HG03135 (cell line): Measurements from ENCODE around the gene C22orf15.

Source experiments
- ATAC-seq: cut with Tn5 transposase; IDR thresholded peaks from one replicate; pipeline ENCODE4 v1.9.1; 2021; ENCODE audit warnings: mild to moderate bottlenecking, moderate library complexity; ENCODE audit not compliant: unreplicated experiment

C22orf15 gene

GRCh38 chr22:23750714-23751440 is 11.9 kb upstream of the C22orf15 start, which contains the start of gene ZNF70:
TSS of gene ZNF70 (minus strand) at chr22:23751112. CDS start at chr22:23745140, 5,972 bp downstream.
- peak; percentile 72 for ATAC-seq

GRCh38 chr22:23751441-23751996 is 11.3 kb upstream of the C22orf15 start:
- no peak for ATAC-seq

GRCh38 chr22:23752090-23752691 is 10.6 kb upstream of the C22orf15 start:
- ATAC-seq = peak; percentile 45

GRCh38 chr22:23752750-23753149 is 10.0 kb upstream of the C22orf15 start:
- ATAC-seq = no peak

- no peak for ATAC-seq
These were observed 9.4 kb upstream of the C22orf15 start for GRCh38 chr22:23753385-23753784.

GRCh38 chr22:23754220-23754919 is 8.4 kb upstream of the C22orf15 start, which contains the start of gene VPREB3:
TSS of gene VPREB3 (minus strand) at chr22:23754425. CDS start at chr22:23754363, 62 bp downstream.
- ATAC-seq = no peak

GRCh38 chr22:23754980-23755636 is 7.7 kb upstream of the C22orf15 start:
- ATAC-seq = no peak

- ATAC-seq = no peak
These were observed 7.1 kb upstream of the C22orf15 start for GRCh38 chr22:23755711-23756110.

- no peak for ATAC-seq
These were observed 5.9 kb upstream of the C22orf15 start for GRCh38 chr22:23756891-23757290.

- ATAC-seq = no peak
These were observed 3.2 kb upstream of the C22orf15 start for GRCh38 chr22:23759566-23759965.

- no peak for ATAC-seq
These were observed 2.7 kb upstream of the C22orf15 start for GRCh38 chr22:23760056-23760455.

- no peak for ATAC-seq
These were observed 772 bp downstream of the C22orf15 start for GRCh38 chr22:23763579-23763945.

GRCh38 chr22:23763954-23764353 is 1.2 kb downstream of the C22orf15 start:
- ATAC-seq = no peak

- ATAC-seq = no peak
These were observed 2.4 kb downstream of the C22orf15 start for GRCh38 chr22:23764899-23765881.

GRCh38 chr22:23767303-23767672 is 4.5 kb downstream of the C22orf15 start:
- ATAC-seq = no peak

GRCh38 chr22:23767673-23768548 is 5.1 kb downstream of the C22orf15 start, which contains the start of gene CHCHD10:
TSS of gene CHCHD10 (minus strand) at chr22:23767972. CDS start at chr22:23767874, 98 bp downstream.
- no peak for ATAC-seq

- no peak for ATAC-seq
These were observed 6.7 kb downstream of the C22orf15 start for GRCh38 chr22:23769321-23769965.

GRCh38 chr22:23772315-23772648 is 9.5 kb downstream of the C22orf15 start:
- ATAC-seq = no peak
